Occipital lobe (tissue), 2 donors: ENCODE results near the gene CFAP58. TPM values are rescaled to one million over a fixed set of nuclear protein-coding genes. Genes with fewer than 3 reads are reported as not detected.

Experiments used
- DNase-seq: peaks from one replicate; lab custom pipeline; 2025; lab: John Stamatoyannopoulos, UW
- total RNA-seq: library from RNA; depleted of rRNA; stranded (reverse); fragments of >200 nt; gene quantifications from one replicate; pipeline ENCODE4 v1.2.3, GENCODE V29; 2014

CFAP58 gene
- total RNA-seq, 1 donor from 2014 or later, result 0.62 TPM

- DNase-seq, result no peak
Observed at GRCh38 chr10:104483582-104483981, 129.9 kb downstream of the CFAP58 start.

DNA sequence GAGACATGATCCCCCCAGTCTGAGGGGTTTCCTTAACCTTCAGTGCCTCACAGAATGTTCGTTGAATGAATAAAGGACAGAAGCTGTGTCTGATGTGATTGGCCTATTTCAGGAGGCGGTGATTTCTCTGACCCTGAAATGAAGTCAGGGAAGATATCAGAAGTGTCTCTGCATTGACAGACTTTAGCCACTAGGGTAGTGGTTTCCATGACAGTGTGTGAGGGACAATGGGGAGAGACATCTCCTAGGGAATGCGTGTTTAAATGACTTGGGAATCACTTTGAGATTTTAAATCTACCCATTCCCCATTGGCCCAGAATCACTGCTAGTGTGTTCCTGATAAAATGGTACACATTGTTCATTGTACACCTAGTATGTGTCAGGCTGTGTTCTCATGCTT is 132.0 kb downstream of the CFAP58 start:
- no peak for DNase-seq

DNA sequence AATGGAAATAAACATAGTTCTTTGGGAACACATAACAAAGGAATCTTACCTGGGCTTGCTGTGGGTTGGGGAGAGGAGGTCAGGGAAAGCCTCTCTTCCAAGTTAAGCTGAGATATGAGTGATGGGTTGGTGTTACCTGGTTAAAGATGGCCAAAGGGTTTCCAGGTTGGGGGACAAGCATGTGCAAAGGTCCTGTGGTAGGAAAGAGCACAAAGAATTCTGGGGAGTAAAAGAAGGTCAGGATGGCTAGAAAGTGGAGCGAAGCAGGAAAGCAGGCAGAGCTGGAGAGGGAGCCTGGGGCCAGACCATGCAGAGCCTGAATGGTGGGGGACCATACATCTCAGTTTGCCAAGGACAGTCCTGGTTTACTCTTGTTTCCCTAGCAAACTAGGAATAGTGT is 133.2 kb downstream of the CFAP58 start:
- DNase-seq, result no peak

DNA sequence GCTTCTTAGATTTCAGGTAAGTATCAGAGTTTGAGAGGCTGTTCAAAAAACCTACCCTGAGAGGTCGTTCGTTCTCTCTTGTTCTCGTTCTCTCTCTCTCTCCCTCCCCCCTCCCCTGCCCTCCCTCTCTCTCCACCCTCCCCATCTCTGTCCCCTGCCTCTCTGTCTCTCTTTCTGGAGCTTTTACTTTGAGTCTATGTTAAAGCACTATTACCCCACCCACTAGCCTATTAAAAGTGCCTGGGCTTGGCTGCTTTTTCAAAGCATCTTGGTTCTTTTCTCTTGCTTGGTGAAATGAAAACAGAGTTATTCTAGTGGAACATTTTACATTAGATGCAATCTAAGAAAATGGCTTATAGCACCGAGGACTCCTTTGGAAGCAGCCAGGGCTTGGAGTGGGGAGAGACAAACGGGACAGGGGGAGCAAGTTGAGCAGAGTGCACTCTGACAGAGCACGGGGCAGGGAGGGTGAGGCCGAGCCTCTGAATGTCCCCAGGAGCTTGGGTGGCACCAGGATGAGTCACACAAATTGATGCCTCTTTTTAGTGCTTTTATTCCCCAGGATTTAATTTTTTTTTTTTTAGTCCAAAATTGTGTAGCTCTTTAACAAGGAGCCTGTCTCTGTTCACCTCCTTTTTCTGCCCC is 134.3 kb downstream of the CFAP58 start:
- no peak for DNase-seq

DNA sequence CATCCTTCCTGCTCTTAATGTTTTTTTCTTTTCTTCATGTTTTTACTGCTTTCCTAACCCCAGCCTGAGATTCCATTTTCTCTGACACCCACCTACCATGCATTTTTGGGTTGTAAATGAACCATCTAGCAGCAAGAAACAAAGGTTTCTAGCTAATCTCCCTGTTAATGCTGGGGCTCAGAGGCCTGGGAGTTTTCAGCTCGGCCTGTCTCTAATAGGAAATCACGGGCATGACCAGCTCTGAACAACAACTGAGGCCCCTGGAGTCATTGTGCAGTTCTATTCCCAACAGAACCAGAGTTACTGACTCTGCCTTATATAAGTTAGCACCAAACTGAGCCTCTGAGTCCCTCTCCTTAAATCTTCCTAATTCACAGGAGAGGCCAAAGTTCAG is 134.8 kb downstream of the CFAP58 start:
- DNase-seq, result no peak

DNA sequence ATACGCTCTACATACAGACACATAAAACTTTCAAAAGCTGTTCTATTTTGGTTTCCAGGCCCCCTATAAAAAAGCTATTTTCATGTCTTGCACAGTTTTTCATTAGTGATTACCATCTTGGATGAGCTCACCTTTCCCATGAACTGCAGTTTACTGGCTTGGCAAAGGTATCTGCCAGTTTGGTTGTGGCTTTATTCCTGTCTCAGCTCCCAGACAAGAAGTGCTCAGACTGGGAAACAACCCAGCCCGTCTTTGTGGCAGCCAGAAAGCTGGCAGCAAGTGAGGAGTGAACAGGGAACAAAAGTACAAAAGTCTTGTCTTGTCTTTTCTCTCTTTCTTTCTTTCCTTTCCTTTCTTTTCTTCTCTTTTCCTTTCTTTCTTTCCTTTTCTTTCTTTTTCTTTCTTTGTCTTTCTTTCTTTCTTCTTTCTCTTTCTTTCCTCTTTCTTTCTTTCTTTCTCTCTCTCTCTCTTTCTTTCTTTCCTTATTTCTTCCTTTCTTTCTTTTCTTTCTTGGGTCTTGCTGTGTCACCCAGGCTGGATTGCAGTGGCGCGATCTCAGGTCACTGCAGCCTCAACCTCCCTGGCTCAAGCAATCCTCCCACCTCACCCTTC is 138.8 kb downstream of the CFAP58 start:
- no peak for DNase-seq

DNA sequence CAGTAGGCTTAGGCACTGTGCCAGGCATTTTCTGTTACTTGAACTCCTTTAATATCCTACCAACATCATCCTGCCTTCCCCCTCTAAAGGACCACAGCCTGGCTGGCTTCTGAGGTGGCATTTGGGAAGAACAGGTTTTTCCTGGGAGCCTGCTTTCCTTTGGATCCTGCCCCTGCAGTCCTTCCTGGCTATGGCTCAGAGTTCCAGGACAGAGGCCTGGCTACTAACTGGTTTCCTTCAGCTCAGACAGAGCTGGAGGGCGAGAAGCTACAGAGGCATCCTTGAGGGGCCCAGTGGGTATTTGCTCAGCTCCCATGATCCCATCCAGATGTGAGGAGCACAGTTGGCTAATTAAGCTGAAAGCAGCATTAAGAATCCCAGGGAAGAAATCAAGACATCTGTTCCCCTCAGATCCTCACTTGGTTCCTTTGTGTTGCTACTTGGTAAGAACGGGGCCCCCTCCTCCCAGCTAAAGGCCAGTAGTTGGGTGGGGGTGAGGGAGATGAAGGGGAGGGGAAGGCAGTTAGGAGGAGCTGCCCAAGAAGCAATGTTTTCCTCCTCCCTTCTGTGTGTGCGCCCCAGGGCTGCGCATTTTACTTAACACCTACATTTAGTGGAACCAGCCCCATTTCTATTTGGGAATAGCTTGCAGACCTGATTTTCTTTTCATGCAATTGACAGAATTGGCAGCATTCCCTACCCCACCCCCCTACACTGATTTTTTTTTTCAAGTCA is 144.9 kb downstream of the CFAP58 start:
- no peak for DNase-seq

- no peak for DNase-seq
Observed at GRCh38 chr10:104501449-104501848, 147.8 kb downstream of the CFAP58 start.

- no peak for DNase-seq
Observed at GRCh38 chr10:104501864-104502579, 148.4 kb downstream of the CFAP58 start.

- DNase-seq, result no peak
Observed at GRCh38 chr10:104502907-104503306, 149.3 kb downstream of the CFAP58 start.

Other genes with a start within 250 kb of the CFAP58 start
- 20.1 TPM for gene SFR1, start 231.7 kb upstream of the CFAP58 start, total RNA-seq
- gene CFAP43, start 121.5 kb upstream of the CFAP58 start, total RNA-seq, result 16.7 TPM
- 26.4 TPM for gene GSTO1, start 98.9 kb upstream of the CFAP58 start, total RNA-seq
- gene GSTO2, start 84.6 kb upstream of the CFAP58 start, total RNA-seq, result 0.62 TPM
- gene ITPRIP, start 15.4 kb upstream of the CFAP58 start, total RNA-seq, result 1.6 TPM